GM19395 (cell line): ENCODE results near the gene MAPKAPK5.
"Not testable (repeated sequence)": the region's sequence is repeated elsewhere in the genome, so short reads cannot be mapped to it uniquely, and the experiment has no call there.

Source experiments
- ATAC-seq: cut with Tn5 transposase; IDR thresholded peaks from one replicate; pipeline ENCODE4 v1.9.1; 2021; ENCODE audit warnings: mild to moderate bottlenecking, moderate library complexity; ENCODE audit not compliant: unreplicated experiment

MAPKAPK5 gene

GRCh38 chr12:111841750-111842555 lies at the start of gene MAPKAPK5:
Gene MAPKAPK5 (plus strand): TSS chr12:111842228. CDS start chr12:111842734, 506 bp downstream.
- peak; percentile 87 for ATAC-seq

GRCh38 chr12:111792856-111793235 lies 49.2 kb upstream of the MAPKAPK5 start:
- no peak for ATAC-seq

GRCh38 chr12:111798182-111798581 lies 43.8 kb upstream of the MAPKAPK5 start:
- ATAC-seq: no peak

- no peak for ATAC-seq
Observed at GRCh38 chr12:111799758-111800157, 42.3 kb upstream of the MAPKAPK5 start.

GRCh38 chr12:111803038-111803626 lies 38.9 kb upstream of the MAPKAPK5 start:
- ATAC-seq: no peak

- ATAC-seq: no peak
Observed at GRCh38 chr12:111803851-111804250, 38.2 kb upstream of the MAPKAPK5 start.

GRCh38 chr12:111806304-111806703 lies 35.7 kb upstream of the MAPKAPK5 start:
- no peak for ATAC-seq

- ATAC-seq: no peak
Observed at GRCh38 chr12:111807232-111807631, 34.8 kb upstream of the MAPKAPK5 start.

- ATAC-seq: peak; percentile 72
Observed at GRCh38 chr12:111812881-111813741, 28.9 kb upstream of the MAPKAPK5 start.

- no peak for ATAC-seq
Observed at GRCh38 chr12:111816065-111816615, 25.9 kb upstream of the MAPKAPK5 start.

- not testable (repeated sequence) for ATAC-seq
Observed at GRCh38 chr12:111816898-111817297, 25.1 kb upstream of the MAPKAPK5 start.

- no peak for ATAC-seq
Observed at GRCh38 chr12:111818340-111818739, 23.7 kb upstream of the MAPKAPK5 start.

- no peak for ATAC-seq
Observed at GRCh38 chr12:111819191-111820158, 22.6 kb upstream of the MAPKAPK5 start.

GRCh38 chr12:111820828-111821227 lies 21.2 kb upstream of the MAPKAPK5 start:
- not testable (repeated sequence) for ATAC-seq

GRCh38 chr12:111822886-111823285 lies 19.1 kb upstream of the MAPKAPK5 start:
- no peak for ATAC-seq

GRCh38 chr12:111823891-111824290 lies 18.1 kb upstream of the MAPKAPK5 start:
- no peak for ATAC-seq

GRCh38 chr12:111824312-111824711 lies 17.7 kb upstream of the MAPKAPK5 start:
- not testable (repeated sequence) for ATAC-seq

GRCh38 chr12:111825509-111825908 lies 16.5 kb upstream of the MAPKAPK5 start:
- no peak for ATAC-seq

GRCh38 chr12:111826316-111826715 lies 15.7 kb upstream of the MAPKAPK5 start:
- no peak for ATAC-seq

- no peak for ATAC-seq
Observed at GRCh38 chr12:111826992-111827391, 15.0 kb upstream of the MAPKAPK5 start.
